ENCODE data around the gene TMEM132D.

The TMEM132D gene

DNA sequence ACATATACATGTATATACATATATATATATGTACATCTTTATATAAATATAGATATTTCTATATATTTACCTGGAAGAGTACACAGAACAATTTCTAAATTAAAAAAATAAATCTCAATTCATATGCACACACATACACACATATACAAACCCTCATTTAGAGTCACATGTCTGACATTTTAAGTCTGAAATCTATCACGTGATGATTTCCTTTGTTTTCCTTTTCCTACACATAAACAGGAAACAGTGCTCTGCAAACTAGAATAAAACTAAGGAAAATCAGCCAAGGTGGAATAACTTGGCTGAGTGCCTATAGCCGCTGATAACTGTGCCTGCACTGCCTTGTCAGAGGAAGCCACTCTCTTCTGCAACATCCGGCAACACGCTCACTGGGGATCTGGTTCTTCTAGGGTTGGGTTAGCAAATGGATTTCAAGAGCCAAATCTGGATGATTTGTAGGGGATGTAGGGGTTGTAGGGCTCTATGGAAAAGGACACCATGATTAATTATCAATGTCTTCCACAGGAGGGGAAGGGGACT, 480.7 kb downstream of the TMEM132D start:
- no peak for DNase-seq (ENCODE audit: low read depth in 1 of 2, low spot score in 1 of 2)
- no peak for TF ChIP-seq JUND (IDR thresholded peaks at IDR 0.05; ENCODE audit: low read depth)
- in situ Hi-C loops (cut with HindIII; ENCODE audit: low pct_unique_long_range_greater_than_20kb, low sequenced_read_pairs): no loop called here

DNA sequence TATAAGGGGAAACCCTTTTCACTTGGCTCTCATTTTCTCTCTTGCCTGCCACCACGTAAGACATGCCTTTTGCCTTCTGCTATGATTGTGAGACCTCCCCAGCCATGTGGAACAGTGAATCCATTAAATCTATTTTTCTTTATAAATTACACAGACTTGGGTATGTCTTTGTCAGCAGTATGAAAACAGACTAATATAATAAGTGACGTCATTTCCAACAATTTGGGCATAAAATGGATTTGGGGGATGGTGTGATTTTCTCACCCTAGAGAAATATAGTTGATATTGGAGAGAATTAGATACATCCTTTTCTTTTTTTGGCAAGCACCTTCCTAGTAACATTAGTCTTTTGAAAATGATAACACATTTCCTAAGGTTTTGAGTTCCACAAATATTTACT, 490.5 kb downstream of the TMEM132D start:
- in situ Hi-C loops (cut with HindIII; ENCODE audit: low pct_unique_long_range_greater_than_20kb, low sequenced_read_pairs): no loop called here
- no peak for DNase-seq (ENCODE audit: low read depth in 1 of 2, low spot score in 1 of 2)
- no peak for TF ChIP-seq JUND (IDR thresholded peaks at IDR 0.05; ENCODE audit: low read depth)

GRCh38 chr12:129409281-129409680, 494.5 kb downstream of the TMEM132D start:
- in situ Hi-C loops (cut with HindIII; ENCODE audit: low pct_unique_long_range_greater_than_20kb, low sequenced_read_pairs): no loop called here
- TF ChIP-seq JUND (IDR thresholded peaks at IDR 0.05; ENCODE audit: low read depth): no peak
- no peak for DNase-seq (ENCODE audit: low read depth in 1 of 2, low spot score in 1 of 2)

DNA sequence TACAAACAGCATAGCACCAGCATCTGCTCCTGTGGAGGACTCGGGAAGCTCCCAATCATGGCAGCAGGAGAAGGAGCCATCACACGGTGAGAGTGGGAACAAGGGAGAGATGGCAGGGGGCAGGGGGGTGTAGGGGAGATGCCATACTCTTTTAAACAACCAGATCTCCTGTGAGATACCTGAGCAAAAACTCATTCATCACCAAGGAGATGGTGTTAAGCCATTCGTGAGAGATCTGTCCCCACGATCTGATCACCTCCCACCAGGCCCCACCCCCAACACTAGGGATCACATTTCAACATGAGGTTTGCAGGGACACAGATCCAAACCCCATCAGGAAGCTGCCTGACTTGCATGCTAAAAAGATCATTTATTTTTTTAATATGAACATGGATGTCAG, 499.3 kb downstream of the TMEM132D start:
- in situ Hi-C loops (cut with HindIII; ENCODE audit: low pct_unique_long_range_greater_than_20kb, low sequenced_read_pairs): no loop called here
- no peak for DNase-seq (ENCODE audit: low read depth in 1 of 2, low spot score in 1 of 2)

GRCh38 chr12:129401572-129401971, 502.3 kb downstream of the TMEM132D start:
- no peak for DNase-seq (ENCODE audit: low read depth in 1 of 2, low spot score in 1 of 2)
- no peak for TF ChIP-seq JUND (IDR thresholded peaks at IDR 0.05; ENCODE audit: low read depth)
- in situ Hi-C loops (cut with HindIII; ENCODE audit: low pct_unique_long_range_greater_than_20kb, low sequenced_read_pairs): no loop called here

More for the DNA sequence above, 499.3 kb downstream of the TMEM132D start:
- TF ChIP-seq JUND (IDR thresholded peaks at IDR 0.05; ENCODE audit: low read depth): no peak

- in situ Hi-C loops (cut with HindIII; ENCODE audit: low pct_unique_long_range_greater_than_20kb, low sequenced_read_pairs): no loop called here
- no peak for DNase-seq (ENCODE audit: low read depth in 1 of 2, low spot score in 1 of 2)
- TF ChIP-seq JUND (IDR thresholded peaks at IDR 0.05; ENCODE audit: low read depth): no peak
These were observed 509.5 kb downstream of the TMEM132D start for GRCh38 chr12:129394177-129394825.

DNA sequence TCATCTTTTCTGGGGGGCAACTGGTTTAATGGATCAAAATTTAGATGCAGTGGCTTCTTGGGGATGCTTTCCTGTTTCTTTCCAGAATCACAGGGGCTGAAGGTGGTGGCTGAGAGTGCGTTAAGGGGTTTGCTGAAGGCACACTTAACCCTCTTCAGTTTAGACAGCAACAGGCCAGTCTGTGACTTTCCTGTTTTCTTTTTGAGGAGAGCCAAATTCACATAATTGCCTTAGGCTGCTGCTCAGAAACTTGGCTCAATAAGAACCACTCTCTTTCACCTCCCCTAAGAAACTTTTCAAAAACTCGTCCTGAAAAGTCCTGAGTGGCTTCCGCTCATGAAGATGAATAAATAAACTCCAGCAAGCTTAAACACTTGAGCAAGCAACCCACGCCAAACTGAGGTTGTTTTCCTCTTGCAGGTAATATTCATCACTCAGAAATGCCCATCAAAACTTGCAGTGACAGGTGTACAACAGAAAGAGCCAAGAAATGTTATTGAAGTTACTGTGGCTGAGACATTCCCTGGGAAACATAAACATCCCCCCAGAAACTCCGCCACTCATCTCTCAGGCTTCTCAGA, 510.4 kb downstream of the TMEM132D start:
- in situ Hi-C loops (cut with HindIII; ENCODE audit: low pct_unique_long_range_greater_than_20kb, low sequenced_read_pairs): no loop called here
- DNase-seq (ENCODE audit: low read depth in 1 of 2, low spot score in 1 of 2): no peak
- no peak for TF ChIP-seq JUND (IDR thresholded peaks at IDR 0.05; ENCODE audit: low read depth)

- TF ChIP-seq JUND (IDR thresholded peaks at IDR 0.05; ENCODE audit: low read depth): no peak
- no peak for DNase-seq (ENCODE audit: low read depth in 1 of 2, low spot score in 1 of 2)
- in situ Hi-C loops (cut with HindIII; ENCODE audit: low pct_unique_long_range_greater_than_20kb, low sequenced_read_pairs): no loop called here
These were observed 518.2 kb downstream of the TMEM132D start for GRCh38 chr12:129385637-129385990.

DNA sequence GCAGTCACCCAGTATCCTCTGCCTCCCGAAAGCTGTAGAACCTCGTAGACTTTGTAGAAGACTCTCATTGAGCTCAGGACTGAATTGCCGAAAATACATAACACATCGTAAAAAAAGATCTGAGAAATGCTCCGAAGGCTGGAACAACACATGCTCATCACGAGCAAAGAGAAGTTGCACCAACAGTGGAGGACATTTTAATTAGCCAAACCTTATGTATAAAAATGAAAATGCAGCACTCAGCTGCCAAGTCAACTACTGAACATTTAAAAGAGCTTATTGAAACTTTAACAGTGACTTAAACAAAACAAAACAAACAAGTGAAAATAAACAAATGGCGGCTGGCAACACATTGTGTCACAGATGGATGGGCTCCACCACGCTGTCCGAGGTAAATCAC, 519.9 kb downstream of the TMEM132D start:
- no peak for TF ChIP-seq JUND (IDR thresholded peaks at IDR 0.05; ENCODE audit: low read depth)
- in situ Hi-C loops (cut with HindIII; ENCODE audit: low pct_unique_long_range_greater_than_20kb, low sequenced_read_pairs): no loop called here
- no peak for DNase-seq (ENCODE audit: low read depth in 1 of 2, low spot score in 1 of 2)

DNA sequence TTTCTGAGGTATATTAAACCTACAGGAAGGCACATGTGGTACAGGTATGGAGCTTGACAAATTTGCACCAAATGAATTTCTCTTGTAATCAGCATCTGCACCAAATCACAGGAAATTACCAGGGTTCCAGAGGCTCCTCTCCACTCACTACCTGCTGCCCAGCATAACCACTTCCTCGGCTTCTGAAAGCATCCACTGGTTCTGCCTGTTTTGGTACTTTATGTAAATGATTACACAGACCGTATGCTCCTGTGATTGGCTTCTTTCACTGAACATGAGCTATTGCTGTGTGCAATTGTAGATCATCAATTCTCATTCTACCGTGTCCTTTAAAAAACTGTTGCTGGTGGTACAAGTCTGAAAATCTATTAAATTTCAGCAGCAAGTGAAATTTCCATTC, 522.1 kb downstream of the TMEM132D start:
- no peak for TF ChIP-seq JUND (IDR thresholded peaks at IDR 0.05; ENCODE audit: low read depth)
- DNase-seq (ENCODE audit: low read depth in 1 of 2, low spot score in 1 of 2): no peak
- in situ Hi-C loops (cut with HindIII; ENCODE audit: low pct_unique_long_range_greater_than_20kb, low sequenced_read_pairs): no loop called here

GRCh38 chr12:129379076-129379804, 524.6 kb downstream of the TMEM132D start:
- DNase-seq (ENCODE audit: low read depth in 1 of 2, low spot score in 1 of 2): no peak
- in situ Hi-C loops (cut with HindIII; ENCODE audit: low pct_unique_long_range_greater_than_20kb, low sequenced_read_pairs): no loop called here

DNA sequence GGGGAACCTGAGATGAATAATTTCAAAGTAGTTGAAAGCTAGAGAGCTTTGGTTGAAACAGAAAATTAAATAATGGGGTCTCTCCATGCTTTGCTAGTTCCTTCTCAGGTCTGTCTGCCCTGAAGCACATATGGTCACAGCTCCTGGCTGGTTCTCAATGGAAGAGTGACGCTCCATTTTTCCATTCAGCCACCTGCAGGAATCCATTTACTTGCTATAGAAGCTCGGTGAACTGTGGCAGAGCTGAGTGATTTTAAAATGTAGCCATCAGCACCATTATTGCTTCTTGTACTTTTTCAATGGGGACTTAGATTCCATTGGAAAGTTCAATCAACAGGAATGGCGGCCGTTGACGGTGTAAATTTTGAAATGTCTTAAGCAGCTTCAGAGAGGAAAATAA, 525.3 kb downstream of the TMEM132D start:
- no peak for DNase-seq (ENCODE audit: low read depth in 1 of 2, low spot score in 1 of 2)
- in situ Hi-C loops (cut with HindIII; ENCODE audit: low pct_unique_long_range_greater_than_20kb, low sequenced_read_pairs): no loop called here
- TF ChIP-seq JUND (IDR thresholded peaks at IDR 0.05; ENCODE audit: low read depth): no peak

More at GRCh38 chr12:129379076-129379804, 524.6 kb downstream of the TMEM132D start:
- TF ChIP-seq JUND (IDR thresholded peaks at IDR 0.05; ENCODE audit: low read depth): no peak

- no peak for TF ChIP-seq JUND (IDR thresholded peaks at IDR 0.05; ENCODE audit: low read depth)
- no peak for DNase-seq (ENCODE audit: low read depth in 1 of 2, low spot score in 1 of 2)
- in situ Hi-C loops (cut with HindIII; ENCODE audit: low pct_unique_long_range_greater_than_20kb, low sequenced_read_pairs): no loop called here
These were observed 530.1 kb downstream of the TMEM132D start for GRCh38 chr12:129373746-129374145.

Data from T47D (cell line).